Astrocyte of the cerebellum (primary cell): ENCODE measurements around the gene TMEM181.
A peak's percentile ranks its signal among the peaks of the same experiment; 100 is the strongest.
"Not testable (repeated sequence)": the region's sequence is repeated elsewhere in the genome, so short reads cannot be mapped to it uniquely, and the experiment has no call there.

Experiments
- DNase-seq: peaks from one replicate; pipeline ENCODE4 v3.0.0-alpha.2; 2011; ENCODE audit warnings: low read depth
- H3K4me3 ChIP-seq: 2 replicates; pipeline ENCODE4 v1.5.1; 2011; ENCODE audit warnings: mild to moderate bottlenecking, low read depth, low read length, moderate library complexity
- CTCF ChIP-seq: IDR thresholded peaks from 2 replicates; pipeline ENCODE4 v1.5.1; 2012; ENCODE audit warnings: low read length, low read depth, moderate library complexity, mild to moderate bottlenecking; ENCODE audit errors: missing control alignments
- in situ Hi-C: cut with HindIII; loops from 2 replicates; pipeline ENCODE4 v1.10.0; 2017; ENCODE audit warnings: low sequenced_read_pairs

The TMEM181 gene

GRCh38 chr6:158524311-158524710 is 35.6 kb upstream of the TMEM181 start:
- in situ Hi-C loops: no loop called here
- no peak for DNase-seq
- no peak overlapping the region for H3K4me3 ChIP-seq
- TF ChIP-seq CTCF: no peak

GRCh38 chr6:158527858-158528257 is 32.0 kb upstream of the TMEM181 start:
- DNase-seq, H3K4me3 ChIP-seq, in situ Hi-C loops: not testable (repeated sequence)

GRCh38 chr6:158528826-158529225 is 31.1 kb upstream of the TMEM181 start:
- DNase-seq: no peak
- in situ Hi-C loops: no loop called here
- H3K4me3 ChIP-seq: no peak overlapping the region
- no peak for TF ChIP-seq CTCF

- TF ChIP-seq CTCF: no peak
- DNase-seq: no peak
- in situ Hi-C loops: no loop called here
- no peak overlapping the region for H3K4me3 ChIP-seq
These were observed 30.3 kb upstream of the TMEM181 start for GRCh38 chr6:158529629-158530028.

- TF ChIP-seq CTCF: no peak
- no peak overlapping the region for H3K4me3 ChIP-seq
- no peak for DNase-seq
- in situ Hi-C loops: no loop called here
These were observed 28.3 kb upstream of the TMEM181 start for GRCh38 chr6:158531566-158531965.

- H3K4me3 ChIP-seq: no peak overlapping the region
- in situ Hi-C loops: no loop called here
- no peak for DNase-seq
- TF ChIP-seq CTCF: no peak
These were observed 27.9 kb upstream of the TMEM181 start for GRCh38 chr6:158531970-158532369.

- H3K4me3 ChIP-seq: peak overlapping the region; percentile 49
- in situ Hi-C loops: no loop called here
- no peak for TF ChIP-seq CTCF
- peak; percentile 41 for DNase-seq
These were observed 23.6 kb upstream of the TMEM181 start for GRCh38 chr6:158536084-158536890.
